Calu3 (cell line): ENCODE measurements around the gene SF3A2. TPM values are rescaled to one million over a fixed set of nuclear protein-coding genes. Genes with fewer than 3 reads are reported as not detected.
A peak's percentile ranks its signal among the peaks of the same experiment; 100 is the strongest.

Experiments
- Bru-seq: library from RNA; stranded (reverse); fragments of 400-500 nt; gene quantifications from one replicate; lab custom pipeline; 2021; lab: Mats Ljungman, UMichigan
- BruChase-seq, 2 experiments: library from RNA; stranded (reverse); fragments of 400-500 nt; gene quantifications; one replicate each; lab custom pipeline; 2021; lab: Mats Ljungman, UMichigan
- BruUV-seq: library from RNA; stranded (reverse); fragments of 400-500 nt; replicated peaks from 2 replicates; lab custom pipeline; 2021; lab: Mats Ljungman, UMichigan
- CTCF ChIA-PET: fragments of 300-600 bp; sonication (Branson Sonifier 250); formaldehyde crosslinking; loops from one replicate; lab custom pipeline; 2022; ENCODE audit warnings: antibody characterized with exemption; lab: Charles Lee
- DNase-seq: peaks from one replicate; pipeline ENCODE4 v3.0.0; 2022
- H3K27ac Mint-ChIP-seq: one replicate; pipeline ENCODE4 v1.8.0; 2022; ENCODE audit warnings: mixed read lengths; ENCODE audit not compliant: unreplicated experiment
- H3K27me3 Mint-ChIP-seq: one replicate; pipeline ENCODE4 v1.8.0; 2022; ENCODE audit warnings: mixed read lengths; ENCODE audit not compliant: unreplicated experiment
- H3K36me3 Mint-ChIP-seq: one replicate; pipeline ENCODE4 v1.8.0; 2022; ENCODE audit warnings: mild to moderate bottlenecking, moderate library complexity, mixed read lengths; ENCODE audit not compliant: insufficient read depth, unreplicated experiment
- H3K4me1 Mint-ChIP-seq: one replicate; pipeline ENCODE4 v1.8.0; 2022; ENCODE audit warnings: mild to moderate bottlenecking, low read depth, mixed read lengths; ENCODE audit not compliant: unreplicated experiment
- H3K4me3 Mint-ChIP-seq: one replicate; pipeline ENCODE4 v1.8.0; 2022; ENCODE audit warnings: mild to moderate bottlenecking, low read depth, moderate library complexity, mixed read lengths; ENCODE audit not compliant: unreplicated experiment
- H3K9me3 Mint-ChIP-seq: one replicate; pipeline ENCODE4 v1.8.0; 2022; ENCODE audit warnings: low read depth, mixed read lengths; ENCODE audit not compliant: unreplicated experiment
- CTCF ChIP-seq: fragments of 200-600 bp; IDR thresholded peaks from one replicate; pipeline ENCODE4 v1.8.0; 2022; ENCODE audit warnings: antibody characterized with exemption; ENCODE audit not compliant: unreplicated experiment
- intact Hi-C: fragments of 100-400 bp; cut with micrococcal nuclease; formaldehyde crosslinking; loops from one replicate; pipeline ENCODE4 v1.10.0; 2022; ENCODE audit not compliant: unreplicated experiment
- long read RNA-seq: library from polyadenylated mRNA; stranded (forward); transcript quantifications from one replicate; pipeline ENCODE4 v2.0.0, GENCODE V29; 2022
- total RNA-seq: library from RNA; stranded (reverse); gene quantifications from 2 replicates; pipeline ENCODE4 v1.2.3, GENCODE V29; 2022

The SF3A2 gene
- total RNA-seq (83.0 and 83.6 TPM in 2 replicates), Bru-seq, nascent RNA (percentile 71 among the genes with signal in this experiment), BruChase-seq, experiment 1, labeled RNA remaining after a 6-hour chase (percentile 86 among the genes with signal in this experiment), BruChase-seq, experiment 2, labeled RNA remaining after a 2-hour chase (percentile 80 among the genes with signal in this experiment)
- long read RNA-seq, transcript SF3A2-201 (9 exons, 1,963 nt), result major isoform, 54 of 68 reads
- long read RNA-seq, partial matches to known transcripts, result 1 of 68 reads
- long read RNA-seq, other reads (novel, unspliced or antisense), result 13 of 68 reads

GRCh38 chr19:2236314-2237050, at the start of gene SF3A2, which contains the start of gene PLEKHJ1:
SF3A2 (plus strand) TSS chr19:2236824; CDS start chr19:2243419, 6,595 bp downstream.
PLEKHJ1 (minus strand) TSS chr19:2236329; CDS start chr19:2236248, 81 bp downstream.
- peak within 1 kb of the TSS; percentile 78 for H3K4me3 Mint-ChIP-seq
- peak within 1 kb of the TSS; percentile 90 for H3K27ac Mint-ChIP-seq
- intact Hi-C loops, result loop anchor here (5.0 to 10.0 kb wide), 2 partner anchors 36 to 82 kb away; partner anchors contain the start of gene AP3D1
- H3K36me3 Mint-ChIP-seq, result peaks cover 73% of the 10 kb centered on the region
- peaks cover 33% of the 10 kb centered on the region for H3K4me1 Mint-ChIP-seq
- H3K27me3 Mint-ChIP-seq, result no peaks in the 10 kb centered on the region
- H3K9me3 Mint-ChIP-seq, result no peaks in the 10 kb centered on the region
- no TSS peak for BruUV-seq
- CTCF ChIA-PET, result no interaction called here
- peak; percentile 93 for DNase-seq
- peak; percentile 87 for TF ChIP-seq CTCF

- Mint-ChIP-seq H3K27ac (no peak overlapping the region), H3K4me1 (no peaks in the 10 kb centered on the region), H3K4me3 (no peak overlapping the region), H3K27me3 (no peaks in the 10 kb centered on the region), H3K36me3 (peaks cover 50% of the 10 kb centered on the region), H3K9me3 (no peaks in the 10 kb centered on the region)
- intact Hi-C loops, result no loop called here
- CTCF ChIA-PET, result no interaction called here
- DNase-seq, result no peak
- no TSS peak for BruUV-seq
- TF ChIP-seq CTCF, result no peak
Observed at GRCh38 chr19:2187159-2187558, 49.5 kb upstream of the SF3A2 start.

GRCh38 chr19:2188708-2189385, 47.8 kb upstream of the SF3A2 start:
- no peaks in the 10 kb centered on the region for H3K9me3 Mint-ChIP-seq
- peaks cover 56% of the 10 kb centered on the region for H3K36me3 Mint-ChIP-seq
- intact Hi-C loops, result no loop called here
- no peaks in the 10 kb centered on the region for H3K27me3 Mint-ChIP-seq
- CTCF ChIA-PET, result no interaction called here
- no TSS peak for BruUV-seq
- no peak overlapping the region for H3K27ac Mint-ChIP-seq
- H3K4me1 Mint-ChIP-seq, result no peaks in the 10 kb centered on the region
- H3K4me3 Mint-ChIP-seq, result no peak overlapping the region
- no peak for TF ChIP-seq CTCF
- no peak for DNase-seq

- H3K9me3 Mint-ChIP-seq, result no peaks in the 10 kb centered on the region
- peaks cover 49% of the 10 kb centered on the region for H3K36me3 Mint-ChIP-seq
- no peak overlapping the region for H3K4me3 Mint-ChIP-seq
- no peak overlapping the region for H3K27ac Mint-ChIP-seq
- no TSS peak for BruUV-seq
- TF ChIP-seq CTCF, result no peak
- CTCF ChIA-PET, result no interaction called here
- DNase-seq, result no peak
- no peaks in the 10 kb centered on the region for H3K27me3 Mint-ChIP-seq
- intact Hi-C loops, result no loop called here
- H3K4me1 Mint-ChIP-seq, result no peaks in the 10 kb centered on the region
Observed at GRCh38 chr19:2189880-2190279, 46.7 kb upstream of the SF3A2 start.
